ENCODE results near the gene HOXD3.

Gene HOXD3

DNA sequence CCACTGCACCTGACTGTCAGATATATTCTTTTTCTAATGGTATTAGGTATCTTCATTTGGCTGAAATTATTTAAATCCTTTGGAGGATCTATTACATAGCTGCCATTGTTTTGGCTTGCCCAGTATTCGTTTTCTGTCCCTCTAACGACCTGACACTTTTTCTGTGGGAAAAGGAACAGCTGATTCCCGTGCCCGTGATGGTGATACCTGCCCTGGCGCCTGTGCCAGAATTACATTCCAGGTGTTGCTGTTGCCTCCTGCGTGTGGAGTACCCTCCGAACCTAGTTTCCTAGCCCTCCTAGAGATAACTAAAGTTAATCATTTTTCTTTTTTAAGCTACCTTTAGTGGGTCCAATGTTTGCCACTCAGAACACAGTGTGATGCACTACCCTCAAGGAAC is 45.4 kb downstream of the HOXD3 start:
- no peaks in the 10 kb centered on the region for H3K36me3 ChIP-seq (ENCODE audit: insufficient read depth)
- no peak overlapping the region for H3K4me2 ChIP-seq
- H3K4me1 ChIP-seq (ENCODE audit: low read depth, poor library complexity, severe bottlenecking) = no peaks in the 10 kb centered on the region
- H2AFZ ChIP-seq (ENCODE audit: low read depth) = no peak overlapping the region
- H3K27me3 ChIP-seq (ENCODE audit: insufficient read depth, low read depth) = no peaks in the 10 kb centered on the region
- TF ChIP-seq, protein P1, sequence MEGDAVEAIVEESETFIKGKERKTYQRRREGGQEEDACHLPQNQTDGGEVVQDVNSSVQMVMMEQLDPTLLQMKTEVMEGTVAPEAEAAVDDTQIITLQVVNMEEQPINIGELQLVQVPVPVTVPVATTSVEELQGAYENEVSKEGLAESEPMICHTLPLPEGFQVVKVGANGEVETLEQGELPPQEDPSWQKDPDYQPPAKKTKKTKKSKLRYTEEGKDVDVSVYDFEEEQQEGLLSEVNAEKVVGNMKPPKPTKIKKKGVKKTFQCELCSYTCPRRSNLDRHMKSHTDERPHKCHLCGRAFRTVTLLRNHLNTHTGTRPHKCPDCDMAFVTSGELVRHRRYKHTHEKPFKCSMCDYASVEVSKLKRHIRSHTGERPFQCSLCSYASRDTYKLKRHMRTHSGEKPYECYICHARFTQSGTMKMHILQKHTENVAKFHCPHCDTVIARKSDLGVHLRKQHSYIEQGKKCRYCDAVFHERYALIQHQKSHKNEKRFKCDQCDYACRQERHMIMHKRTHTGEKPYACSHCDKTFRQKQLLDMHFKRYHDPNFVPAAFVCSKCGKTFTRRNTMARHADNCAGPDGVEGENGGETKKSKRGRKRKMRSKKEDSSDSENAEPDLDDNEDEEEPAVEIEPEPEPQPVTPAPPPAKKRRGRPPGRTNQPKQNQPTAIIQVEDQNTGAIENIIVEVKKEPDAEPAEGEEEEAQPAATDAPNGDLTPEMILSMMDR (conservative IDR thresholded peaks at IDR 0.05; ENCODE audit: low read depth, low read length) = no peak
- H3K9ac ChIP-seq = no peak overlapping the region
- H3K27ac ChIP-seq = no peak overlapping the region
- no peaks in the 10 kb centered on the region for H4K20me1 ChIP-seq (ENCODE audit: insufficient read depth)
- no peak overlapping the region for H3K4me3 ChIP-seq (IDR thresholded peaks at IDR 0.05; ENCODE audit: insufficient read depth, low read depth, low read length)
- H3K79me2 ChIP-seq (ENCODE audit: insufficient read depth, low read depth) = no peaks in the 10 kb centered on the region

DNA sequence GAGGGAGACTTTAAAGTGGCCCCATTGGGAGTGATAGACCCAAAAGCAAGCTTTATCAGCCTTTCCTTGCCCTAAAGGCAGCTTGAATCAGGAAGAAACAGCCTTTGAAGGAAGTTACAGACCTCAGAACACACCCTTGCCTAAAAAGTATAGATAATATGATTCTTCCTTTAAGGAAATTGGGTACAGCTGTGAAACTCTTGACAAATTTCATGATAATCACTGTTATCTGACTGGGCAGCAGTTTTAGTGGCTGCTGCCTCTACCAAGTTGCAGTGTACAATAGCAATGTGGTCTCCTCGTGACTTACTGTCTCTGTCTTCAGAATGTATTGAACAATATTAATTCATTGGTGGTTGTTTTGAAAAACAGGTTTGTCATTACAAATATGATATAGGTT is 48.0 kb downstream of the HOXD3 start:
- Histone ChIP-seq H3K4me3 (IDR thresholded peaks at IDR 0.05; ENCODE audit: insufficient read depth, low read depth, low read length) (no peak overlapping the region), H3K4me2 (no peak overlapping the region), H4K20me1 (ENCODE audit: insufficient read depth) (no peaks in the 10 kb centered on the region), H3K79me2 (ENCODE audit: insufficient read depth, low read depth) (no peaks in the 10 kb centered on the region), H2AFZ (ENCODE audit: low read depth) (no peak overlapping the region), H3K4me1 (ENCODE audit: low read depth, poor library complexity, severe bottlenecking) (no peaks in the 10 kb centered on the region), H3K27me3 (ENCODE audit: insufficient read depth, low read depth) (no peaks in the 10 kb centered on the region), H3K27ac (no peak overlapping the region), H3K9ac (no peak overlapping the region), H3K36me3 (ENCODE audit: insufficient read depth) (no peaks in the 10 kb centered on the region)
- TF ChIP-seq, protein P1 (conservative IDR thresholded peaks at IDR 0.05; ENCODE audit: low read depth, low read length) = no peak

DNA sequence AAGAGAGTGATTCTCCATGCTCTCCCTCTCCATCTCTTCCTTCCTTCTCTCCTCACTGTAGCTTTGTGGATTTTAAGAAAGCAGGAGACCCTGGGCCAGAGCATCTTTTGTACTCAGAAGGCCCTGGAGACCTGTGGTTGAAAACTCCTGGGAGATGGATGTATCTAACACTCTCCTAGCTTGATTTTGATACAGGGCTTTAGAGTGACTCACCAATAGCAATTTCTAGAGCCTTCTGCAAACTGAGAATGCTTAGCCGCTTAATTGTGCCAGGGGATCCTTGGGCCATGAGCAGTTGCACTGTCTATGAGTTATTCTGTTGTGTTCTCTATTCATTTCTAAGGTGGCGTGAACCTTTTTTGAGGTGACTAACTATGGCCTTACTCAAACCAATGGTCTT is 49.0 kb downstream of the HOXD3 start:
- H3K4me2 ChIP-seq = no peak overlapping the region
- no peaks in the 10 kb centered on the region for H3K4me1 ChIP-seq (ENCODE audit: low read depth, poor library complexity, severe bottlenecking)
- H3K27me3 ChIP-seq (ENCODE audit: insufficient read depth, low read depth) = no peaks in the 10 kb centered on the region
- H2AFZ ChIP-seq (ENCODE audit: low read depth) = no peak overlapping the region
- H3K4me3 ChIP-seq (IDR thresholded peaks at IDR 0.05; ENCODE audit: insufficient read depth, low read depth, low read length) = no peak overlapping the region
- TF ChIP-seq, protein P1 (conservative IDR thresholded peaks at IDR 0.05; ENCODE audit: low read depth, low read length) = no peak
- H3K36me3 ChIP-seq (ENCODE audit: insufficient read depth) = no peaks in the 10 kb centered on the region
- H3K79me2 ChIP-seq (ENCODE audit: insufficient read depth, low read depth) = no peaks in the 10 kb centered on the region
- no peaks in the 10 kb centered on the region for H4K20me1 ChIP-seq (ENCODE audit: insufficient read depth)
- no peak overlapping the region for H3K27ac ChIP-seq
- no peak overlapping the region for H3K9ac ChIP-seq

DNA sequence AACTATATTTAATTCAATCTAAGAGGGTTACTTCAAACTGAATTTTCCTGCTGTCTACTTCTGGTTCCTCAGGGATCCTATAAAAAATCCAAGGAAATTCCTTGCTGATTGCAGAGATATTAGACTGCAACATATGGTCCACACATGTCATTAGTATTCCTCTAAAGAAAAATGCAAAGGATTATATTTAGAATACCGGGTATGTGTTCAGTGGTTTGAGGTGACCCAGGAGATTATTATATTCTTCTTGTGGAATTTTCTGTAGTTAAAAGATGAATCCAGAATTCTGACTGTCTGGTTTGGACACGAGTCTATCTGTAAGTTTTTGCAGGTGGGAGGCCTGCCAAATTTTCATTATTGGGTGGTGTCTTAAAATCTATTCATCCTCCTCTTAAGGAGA is 49.6 kb downstream of the HOXD3 start:
- H3K27ac ChIP-seq = no peak overlapping the region
- no peak overlapping the region for H3K4me3 ChIP-seq (IDR thresholded peaks at IDR 0.05; ENCODE audit: insufficient read depth, low read depth, low read length)
- no peaks in the 10 kb centered on the region for H3K4me1 ChIP-seq (ENCODE audit: low read depth, poor library complexity, severe bottlenecking)
- H3K27me3 ChIP-seq (ENCODE audit: insufficient read depth, low read depth) = no peaks in the 10 kb centered on the region
- no peaks in the 10 kb centered on the region for H3K36me3 ChIP-seq (ENCODE audit: insufficient read depth)
- no peaks in the 10 kb centered on the region for H4K20me1 ChIP-seq (ENCODE audit: insufficient read depth)
- no peak overlapping the region for H2AFZ ChIP-seq (ENCODE audit: low read depth)
- no peak overlapping the region for H3K4me2 ChIP-seq
- H3K9ac ChIP-seq = no peak overlapping the region
- TF ChIP-seq, protein P1 (conservative IDR thresholded peaks at IDR 0.05; ENCODE audit: low read depth, low read length) = no peak
- H3K79me2 ChIP-seq (ENCODE audit: insufficient read depth, low read depth) = no peaks in the 10 kb centered on the region

DNA sequence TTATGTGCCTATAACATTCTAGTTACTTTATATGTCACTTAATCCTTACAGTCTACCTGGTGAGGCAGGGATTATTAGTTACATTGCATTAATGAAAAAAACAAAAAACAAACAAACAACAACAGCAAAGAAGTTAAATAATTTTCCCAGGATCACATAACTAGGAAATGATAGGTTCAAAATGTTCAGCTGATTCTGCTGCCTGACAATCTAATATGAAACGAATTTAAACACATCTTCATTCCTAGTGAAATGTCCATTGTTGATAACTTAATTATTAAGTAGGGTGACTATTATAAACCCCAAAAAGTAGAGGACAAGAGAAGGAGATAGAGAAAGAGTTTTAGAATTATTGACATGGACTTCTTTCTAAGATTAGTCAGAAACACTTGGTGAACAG is 54.0 kb downstream of the HOXD3 start:
- H3K4me2 ChIP-seq = no peak overlapping the region
- H3K36me3 ChIP-seq (ENCODE audit: insufficient read depth) = no peaks in the 10 kb centered on the region
- no peaks in the 10 kb centered on the region for H4K20me1 ChIP-seq (ENCODE audit: insufficient read depth)
- no peak overlapping the region for H3K27ac ChIP-seq
- no peaks in the 10 kb centered on the region for H3K4me1 ChIP-seq (ENCODE audit: low read depth, poor library complexity, severe bottlenecking)
- no peak overlapping the region for H2AFZ ChIP-seq (ENCODE audit: low read depth)
- TF ChIP-seq, protein P1 (conservative IDR thresholded peaks at IDR 0.05; ENCODE audit: low read depth, low read length) = no peak
- H3K9ac ChIP-seq = no peak overlapping the region
- no peaks in the 10 kb centered on the region for H3K79me2 ChIP-seq (ENCODE audit: insufficient read depth, low read depth)
- H3K4me3 ChIP-seq (IDR thresholded peaks at IDR 0.05; ENCODE audit: insufficient read depth, low read depth, low read length) = no peak overlapping the region
- H3K27me3 ChIP-seq (ENCODE audit: insufficient read depth, low read depth) = no peaks in the 10 kb centered on the region

Measured in KMS-11 (cell line).